Stimulated activated CD4-positive, alpha-beta T cell treated with anti-CD3 and anti-CD28 coated beads, Interleukin-4, amount 100 ng/mL, for 24 hours (primary cell): Measurements from ENCODE around the gene TMEM87B.
"Not testable (repeated sequence)": the region's sequence is repeated elsewhere in the genome, so short reads cannot be mapped to it uniquely, and the experiment has no call there.

Experiments used
- DNase-seq: peaks from one replicate; pipeline ENCODE4 v3.0.0-alpha.2; 2020

Gene TMEM87B

DNA sequence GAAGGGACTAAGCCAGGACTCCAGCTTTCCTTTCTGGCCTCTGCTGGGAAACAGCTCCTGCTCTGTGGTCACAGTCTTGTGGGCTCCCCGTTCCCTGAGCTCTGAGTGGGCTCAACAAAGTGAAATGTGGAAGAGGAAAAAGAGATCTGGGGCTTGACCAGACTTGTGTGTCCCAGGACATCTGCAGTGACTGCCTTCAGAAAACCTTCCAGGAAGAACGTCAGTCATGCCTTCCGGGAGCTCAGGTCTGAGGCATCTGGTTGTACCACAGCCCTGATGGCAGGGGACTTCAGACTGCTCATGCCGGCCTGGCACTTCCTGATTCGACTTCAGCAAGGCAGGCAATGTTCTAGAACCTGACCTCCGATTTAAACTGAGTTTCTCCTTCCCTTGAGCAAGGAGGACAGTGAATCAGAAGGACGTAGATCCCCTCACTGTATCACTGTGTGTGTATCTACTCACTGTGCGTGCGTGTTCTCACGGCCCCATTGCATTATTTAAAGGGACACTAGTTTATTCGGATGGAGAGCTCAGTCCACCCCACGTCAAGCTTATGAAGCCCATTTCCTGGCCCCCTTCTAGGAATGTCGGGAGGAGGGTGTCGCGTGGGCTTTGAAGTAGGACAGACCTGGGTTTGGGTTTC, 82.6 kb downstream of the TMEM87B start:
- no peak for DNase-seq

DNA sequence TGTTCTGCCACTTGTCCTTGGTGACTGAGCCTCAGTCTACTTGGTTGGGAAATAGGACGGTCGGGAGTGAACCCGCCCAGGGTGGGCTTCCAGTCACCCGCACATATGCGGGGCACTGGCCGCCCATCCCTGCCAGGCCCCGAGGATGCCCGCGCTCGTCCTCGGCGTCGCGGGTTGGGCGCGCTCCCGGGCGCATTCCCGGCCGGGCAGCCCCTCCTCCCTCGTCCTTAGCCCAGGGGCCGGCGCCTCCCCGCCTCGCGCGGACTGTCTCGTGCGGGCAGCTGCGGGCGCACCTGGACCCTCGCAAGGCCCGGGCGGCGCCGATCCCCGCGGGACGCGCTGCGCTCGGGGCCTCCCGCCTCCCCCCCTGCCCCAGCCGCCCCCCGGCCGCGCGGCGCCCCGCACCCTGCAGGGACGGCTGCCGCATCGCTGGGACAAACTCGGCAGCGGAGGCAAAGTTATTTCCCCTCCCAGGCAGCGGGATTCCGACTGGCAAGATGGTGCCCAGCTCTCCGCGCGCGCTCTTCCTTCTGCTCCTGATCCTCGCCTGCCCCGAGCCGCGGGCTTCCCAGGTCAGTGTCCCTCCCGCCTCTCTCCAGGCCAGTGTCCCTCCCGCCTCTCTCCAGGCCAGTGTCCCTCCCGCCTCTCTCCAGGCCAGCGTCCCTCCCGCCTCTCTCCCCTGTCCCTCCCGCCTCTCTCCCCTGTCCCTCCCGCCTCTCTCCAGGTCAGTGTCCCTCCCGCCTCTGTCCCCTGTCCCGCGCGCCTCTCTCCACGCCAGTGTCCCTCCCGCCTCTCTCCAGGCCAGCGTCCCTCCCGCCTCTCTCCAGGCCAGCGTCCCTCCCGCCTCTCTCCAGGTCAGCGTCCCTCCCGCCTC, 83.3 kb downstream of the TMEM87B start, which contains the start of gene FBLN7:
TSS of gene FBLN7 (plus strand) at position 227 of the 874 bp plus-strand sequence. CDS start at position 498, 271 bp downstream.
- no peak for DNase-seq

DNA sequence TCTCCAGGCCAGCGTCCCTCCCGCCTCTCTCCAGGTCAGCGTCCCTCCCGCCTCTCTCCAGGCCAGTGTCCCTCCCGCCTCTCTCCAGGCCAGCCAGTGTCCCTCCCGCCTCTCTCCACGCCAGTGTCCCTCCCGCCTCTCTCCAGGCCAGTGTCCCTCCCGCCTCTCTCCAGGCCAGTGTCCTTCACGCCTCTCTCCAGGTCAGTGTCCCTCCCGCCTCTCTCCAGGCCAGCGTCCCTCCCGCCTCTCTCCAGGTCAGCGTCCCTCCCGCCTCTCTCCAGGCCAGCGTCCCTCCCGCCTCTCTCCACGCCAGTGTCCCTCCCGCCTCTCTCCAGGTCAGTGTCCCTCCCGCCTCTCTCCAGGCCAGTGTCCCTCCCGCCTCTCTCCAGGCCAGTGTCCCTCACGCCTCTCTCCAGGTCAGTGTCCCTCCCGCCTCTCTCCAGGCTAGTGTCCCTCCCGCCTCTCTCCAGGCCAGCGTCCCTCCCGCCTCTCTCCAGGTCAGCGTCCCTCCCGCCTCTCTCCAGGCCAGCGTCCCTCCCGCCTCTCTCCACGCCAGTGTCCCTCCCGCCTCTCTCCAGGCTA, 84.1 kb downstream of the TMEM87B start:
- DNase-seq, result not testable (repeated sequence)

DNA sequence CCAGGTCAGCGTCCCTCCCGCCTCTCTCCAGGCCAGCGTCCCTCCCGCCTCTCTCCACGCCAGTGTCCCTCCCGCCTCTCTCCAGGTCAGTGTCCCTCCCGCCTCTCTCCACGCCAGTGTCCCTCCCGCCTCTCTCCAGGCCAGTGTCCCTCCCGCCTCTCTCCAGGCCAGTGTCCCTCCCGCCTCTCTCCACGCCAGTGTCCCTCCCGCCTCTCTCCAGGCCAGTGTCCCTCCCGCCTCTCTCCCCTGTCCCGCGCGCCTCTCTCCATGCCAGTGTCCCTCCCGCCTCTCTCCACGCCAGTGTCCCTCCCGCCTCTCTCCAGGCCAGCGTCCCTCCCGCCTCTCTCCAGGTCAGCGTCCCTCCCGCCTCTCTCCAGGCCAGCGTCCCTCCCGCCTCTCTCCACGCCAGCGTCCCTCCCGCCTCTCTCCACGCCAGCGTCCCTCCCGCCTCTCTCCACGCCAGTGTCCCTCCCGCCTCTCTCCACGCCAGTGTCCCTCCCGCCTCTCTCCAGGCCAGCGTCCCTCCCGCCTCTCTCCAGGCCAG, 84.7 kb downstream of the TMEM87B start:
- not testable (repeated sequence) for DNase-seq

DNA sequence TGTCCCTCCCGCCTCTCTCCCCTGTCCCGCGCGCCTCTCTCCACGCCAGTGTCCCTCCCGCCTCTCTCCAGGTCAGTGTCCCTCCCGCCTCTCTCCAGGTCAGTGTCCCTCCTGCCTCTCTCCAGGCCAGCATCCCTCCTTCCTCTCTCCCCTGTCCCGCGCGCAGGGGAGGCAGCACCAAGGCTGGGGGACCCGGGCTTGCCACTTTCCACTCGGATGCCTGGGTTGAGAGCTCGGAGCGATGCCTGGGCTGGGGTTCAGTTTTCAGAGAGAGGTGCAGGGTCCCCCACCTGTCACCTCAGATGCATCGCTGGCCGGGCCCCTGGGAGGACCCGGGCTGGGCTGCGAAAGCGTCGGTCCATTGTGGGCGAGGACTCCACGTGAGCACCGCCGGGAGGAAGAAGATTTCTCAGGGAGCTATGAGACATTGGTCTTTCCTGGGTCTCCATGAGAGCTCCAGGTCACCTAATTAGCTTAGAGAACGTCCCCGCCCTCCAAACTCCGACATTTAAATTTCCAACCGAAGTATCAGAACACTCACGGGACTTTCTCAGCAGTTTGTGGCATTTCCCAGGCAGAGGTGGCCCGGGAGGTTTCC, 85.2 kb downstream of the TMEM87B start:
- DNase-seq, result no peak

GRCh38 chr2:112140899-112141625, 86.0 kb downstream of the TMEM87B start:
- DNase-seq, result no peak

DNA sequence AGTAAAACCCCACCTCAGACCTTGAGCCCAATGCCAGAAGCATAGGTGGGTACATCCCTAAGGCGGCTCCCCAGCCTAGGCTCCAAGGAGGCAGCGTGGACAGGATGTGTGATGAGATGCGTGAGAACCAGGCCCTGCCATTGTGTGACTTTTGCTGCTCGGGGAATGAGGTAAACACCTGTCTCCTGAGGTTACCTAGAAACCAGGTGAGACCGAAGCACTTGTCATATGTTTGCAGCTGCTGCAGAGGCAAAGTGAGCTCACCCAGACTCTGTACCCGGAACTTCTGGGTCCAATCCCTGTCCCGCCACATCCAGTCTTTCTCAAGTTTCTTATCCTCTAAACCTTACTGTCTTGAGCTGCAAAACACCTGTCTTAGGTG, 86.5 kb downstream of the TMEM87B start:
- DNase-seq, result no peak

- DNase-seq, result no peak
These were observed 87.5 kb downstream of the TMEM87B start for GRCh38 chr2:112142525-112143078.

DNA sequence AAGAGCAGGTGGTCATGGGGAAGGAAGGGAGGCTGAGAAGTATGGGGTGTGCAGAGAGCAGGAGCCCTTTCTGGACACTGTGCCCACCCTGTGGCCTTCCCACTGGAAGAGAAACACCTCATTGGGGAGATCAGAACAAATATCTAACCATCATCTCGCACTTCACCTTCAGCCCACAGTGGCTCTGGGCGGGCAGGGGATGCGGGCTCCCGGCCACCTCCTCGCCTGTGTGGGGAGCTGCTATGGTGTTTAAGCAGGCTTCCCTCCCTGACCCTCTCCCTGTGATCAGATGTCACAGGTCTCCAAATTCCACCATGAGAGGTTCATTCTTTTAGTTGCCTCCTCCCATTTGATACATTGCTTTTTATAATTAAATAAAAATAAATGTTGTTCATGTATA, 88.1 kb downstream of the TMEM87B start:
- DNase-seq, result no peak

GRCh38 chr2:112144966-112145365, 89.9 kb downstream of the TMEM87B start:
- no peak for DNase-seq

DNA sequence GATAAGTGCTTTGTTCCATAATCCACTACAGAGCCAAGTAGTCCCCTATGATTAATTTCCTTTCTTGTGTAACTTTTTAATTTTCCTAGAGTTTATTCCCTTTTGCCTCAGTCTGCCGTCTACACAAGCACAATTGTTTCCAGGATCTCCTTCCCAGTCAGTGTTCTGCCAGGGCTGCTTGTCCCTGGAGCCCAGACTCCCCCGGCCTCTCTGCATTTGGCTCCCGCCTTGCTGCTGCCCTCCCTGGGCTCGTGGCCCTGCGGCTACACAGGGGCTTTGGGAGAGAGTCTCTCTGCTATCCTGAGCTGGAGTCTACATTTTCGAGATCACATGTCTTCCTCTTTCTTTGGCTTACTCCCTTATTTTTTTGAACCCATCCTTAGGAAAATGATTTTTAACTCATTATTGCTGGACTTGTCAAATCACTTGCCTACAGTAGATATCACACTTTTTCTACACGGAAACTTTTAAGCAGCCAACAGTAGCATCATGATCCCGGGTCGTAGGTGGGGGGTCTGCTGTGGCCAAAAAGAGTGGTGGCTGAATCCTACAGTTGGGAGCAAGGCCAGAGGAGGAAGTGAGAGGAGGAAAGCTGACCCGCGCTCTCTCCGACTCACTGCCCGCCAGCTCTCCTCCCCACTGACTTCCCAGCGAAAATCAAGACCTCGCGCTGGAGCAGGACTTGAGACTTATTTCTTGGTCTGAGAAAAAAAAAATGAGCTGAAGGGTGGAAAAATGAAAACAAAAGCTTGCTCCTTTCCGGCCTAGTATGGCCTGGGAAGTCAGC, 92.5 kb downstream of the TMEM87B start:
- DNase-seq, result no peak

DNA sequence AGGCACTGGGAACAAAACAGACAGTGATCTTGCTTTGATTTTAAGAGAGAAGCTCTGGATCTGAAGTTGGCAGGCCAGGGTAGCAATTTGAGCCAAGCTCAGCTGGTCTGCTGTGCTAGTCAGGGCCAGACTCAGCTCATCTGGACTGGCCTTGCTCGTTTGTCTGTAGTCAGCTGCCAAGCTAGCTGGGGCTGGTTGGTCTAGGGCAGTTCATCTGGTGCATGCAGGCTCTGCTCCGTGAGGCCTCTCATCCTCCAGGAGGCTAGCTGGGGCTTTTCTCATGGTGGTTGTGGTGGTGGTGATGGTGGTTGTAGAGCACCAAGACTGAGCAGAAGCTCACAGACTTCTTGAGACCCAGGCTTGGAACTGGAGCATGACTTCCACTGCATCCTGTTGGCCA, 93.4 kb downstream of the TMEM87B start:
- no peak for DNase-seq

- DNase-seq, result no peak
These were observed 94.1 kb downstream of the TMEM87B start for GRCh38 chr2:112149194-112149593.

- no peak for DNase-seq
These were observed 94.9 kb downstream of the TMEM87B start for GRCh38 chr2:112149866-112150435.

GRCh38 chr2:112150447-112150846, 95.4 kb downstream of the TMEM87B start:
- no peak for DNase-seq

DNA sequence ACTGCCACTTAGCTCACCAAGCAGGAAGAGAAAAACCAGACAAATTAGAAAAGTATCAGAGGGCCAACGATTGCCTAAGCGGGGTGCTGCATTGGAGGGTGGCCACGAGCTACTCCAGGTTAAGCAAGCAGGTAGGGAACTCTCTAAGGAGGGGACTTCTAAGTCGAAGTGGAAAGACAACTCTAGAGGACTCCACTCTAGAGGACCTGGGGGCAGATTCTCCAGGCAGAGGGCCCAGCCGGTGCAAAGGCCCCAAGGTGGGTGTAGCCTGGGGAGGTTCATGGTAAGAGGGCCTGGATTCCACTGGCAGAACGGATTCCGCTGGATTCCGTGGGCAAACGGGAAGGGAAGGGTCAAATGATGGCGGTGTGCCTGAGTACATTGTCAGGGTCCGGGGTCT, 95.8 kb downstream of the TMEM87B start:
- DNase-seq, result no peak

DNA sequence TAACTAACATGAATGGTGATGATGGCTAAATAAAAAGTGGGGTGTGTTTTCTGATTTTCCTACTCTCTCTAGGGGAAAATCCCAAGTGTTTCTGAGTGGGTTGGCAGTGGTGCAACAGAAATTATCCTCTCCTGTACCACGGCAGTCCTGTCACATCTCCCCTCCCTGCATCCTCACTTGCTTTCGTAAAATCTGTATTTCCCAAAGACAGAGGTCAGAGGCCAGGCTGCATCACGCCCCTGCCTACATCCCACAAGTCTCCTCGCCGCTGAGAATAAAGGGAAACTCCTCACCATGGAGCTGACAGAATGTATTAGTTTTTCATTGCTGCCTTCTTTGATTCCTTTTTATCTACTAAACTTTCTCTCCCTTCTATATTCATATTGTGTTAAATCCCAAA, 96.2 kb downstream of the TMEM87B start:
- no peak for DNase-seq

- no peak for DNase-seq
These were observed 96.8 kb downstream of the TMEM87B start for GRCh38 chr2:112151701-112152440.

DNA sequence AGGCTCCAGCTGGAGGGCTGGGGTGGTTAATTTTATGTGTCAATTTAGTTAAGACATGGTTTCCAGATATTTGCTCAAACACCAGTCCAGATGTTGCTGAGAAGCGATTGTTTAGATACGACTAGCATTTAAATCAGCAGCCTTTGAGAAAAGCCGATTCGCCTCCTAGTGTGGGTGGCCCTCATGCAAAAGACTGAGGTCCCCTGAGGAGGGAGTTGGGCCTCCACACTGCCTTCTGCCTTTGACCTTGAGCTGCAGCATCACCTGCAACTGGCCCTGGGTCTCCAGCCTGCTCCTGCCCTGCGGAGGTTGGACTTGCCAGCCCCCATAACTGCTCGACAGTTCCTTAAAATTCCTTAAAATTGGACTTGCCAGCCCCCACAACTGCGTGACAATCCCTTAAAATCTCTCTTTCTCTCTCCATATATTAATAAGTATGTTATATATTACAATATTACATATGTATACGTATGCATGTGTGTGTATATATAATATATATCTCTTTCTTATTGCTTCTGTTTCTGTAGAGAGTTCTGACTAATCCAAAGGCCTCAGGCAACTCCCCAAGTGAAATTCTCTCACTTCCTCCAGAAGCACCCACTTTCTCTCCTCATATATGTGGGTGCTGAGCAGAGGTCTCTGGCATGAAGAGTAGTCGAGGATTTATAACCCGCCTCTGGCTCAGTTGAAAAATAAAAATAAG, 97.6 kb downstream of the TMEM87B start:
- no peak for DNase-seq

GRCh38 chr2:112153179-112153490, 98.1 kb downstream of the TMEM87B start:
- no peak for DNase-seq
